SIG-M5 treated with dmso at 0.1 percent for 504 hours (cell line): ENCODE data around the gene MTARC2.
"Not testable (repeated sequence)": the region's sequence is repeated elsewhere in the genome, so short reads cannot be mapped to it uniquely, and the experiment has no call there.

Experiments
- DNase-seq: peaks from one replicate; lab custom pipeline; 2025; ENCODE audit not compliant: unreplicated experiment; lab: John Stamatoyannopoulos, UW

The MTARC2 gene

GRCh38 chr1:220748089-220748934 is at the start of gene MTARC2:
Gene MTARC2, plus strand, starts transcription at chr1:220748322. Its CDS starts 210 bp downstream, at chr1:220748532.
- peak; percentile 70 for DNase-seq

- DNase-seq: no peak
Observed at GRCh38 chr1:220698607-220699016, 49.5 kb upstream of the MTARC2 start.

- no peak for DNase-seq
Observed at GRCh38 chr1:220699044-220699443, 49.1 kb upstream of the MTARC2 start.

DNA sequence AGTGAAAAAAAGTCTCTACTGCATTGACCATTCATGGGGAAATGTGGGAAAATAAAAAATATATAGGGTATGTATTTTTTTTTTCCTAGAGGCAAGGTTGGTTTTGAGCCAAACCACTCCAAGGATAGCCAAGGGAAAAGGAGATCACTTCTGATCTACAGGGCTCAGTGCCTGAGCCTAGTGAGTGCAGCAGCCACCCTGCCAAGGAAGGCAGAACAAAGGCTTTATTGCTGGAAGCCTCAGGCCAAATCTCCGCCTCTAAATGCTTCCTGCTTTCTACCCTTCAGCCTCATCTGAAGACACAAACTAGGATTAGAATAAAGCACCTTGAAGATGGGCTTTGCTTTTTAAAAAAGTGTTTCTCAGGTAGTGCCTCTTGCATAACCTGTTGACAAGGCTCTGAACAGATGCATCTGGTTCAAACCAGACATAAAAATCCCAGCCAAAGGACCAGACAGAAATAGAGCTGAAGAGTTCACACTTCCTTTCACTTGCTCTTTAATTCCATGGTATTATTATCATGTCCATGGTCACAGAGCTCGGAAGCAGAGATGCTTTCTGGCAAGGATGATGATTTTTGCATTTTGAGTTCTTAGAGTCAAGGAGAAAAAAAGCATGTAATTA is 47.5 kb upstream of the MTARC2 start:
- peak; percentile 16 for DNase-seq

GRCh38 chr1:220701974-220702373 is 46.1 kb upstream of the MTARC2 start:
- no peak for DNase-seq

- no peak for DNase-seq
Observed at GRCh38 chr1:220702733-220703270, 45.3 kb upstream of the MTARC2 start.

- DNase-seq: no peak
Observed at GRCh38 chr1:220703305-220703704, 44.8 kb upstream of the MTARC2 start.

DNA sequence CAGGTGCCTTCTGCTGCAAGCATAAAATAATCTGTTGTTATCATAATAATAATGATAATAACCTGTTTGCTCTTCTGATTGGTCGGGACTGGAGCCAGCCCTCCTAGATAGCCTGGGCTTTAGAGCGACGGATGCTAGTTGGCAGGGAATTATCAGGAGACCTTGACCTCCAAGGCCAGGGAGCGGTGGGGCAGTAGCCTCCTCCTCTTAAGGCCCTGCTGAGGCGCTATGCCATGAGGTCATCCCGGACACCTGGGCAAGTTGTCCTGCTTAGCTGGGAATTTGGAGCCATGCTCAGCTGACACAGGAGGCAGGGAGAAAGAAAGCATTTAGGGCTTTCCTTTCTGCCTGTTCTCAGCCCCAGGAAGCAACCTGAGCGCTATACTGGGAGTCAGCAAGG is 42.3 kb upstream of the MTARC2 start:
- DNase-seq: no peak

DNA sequence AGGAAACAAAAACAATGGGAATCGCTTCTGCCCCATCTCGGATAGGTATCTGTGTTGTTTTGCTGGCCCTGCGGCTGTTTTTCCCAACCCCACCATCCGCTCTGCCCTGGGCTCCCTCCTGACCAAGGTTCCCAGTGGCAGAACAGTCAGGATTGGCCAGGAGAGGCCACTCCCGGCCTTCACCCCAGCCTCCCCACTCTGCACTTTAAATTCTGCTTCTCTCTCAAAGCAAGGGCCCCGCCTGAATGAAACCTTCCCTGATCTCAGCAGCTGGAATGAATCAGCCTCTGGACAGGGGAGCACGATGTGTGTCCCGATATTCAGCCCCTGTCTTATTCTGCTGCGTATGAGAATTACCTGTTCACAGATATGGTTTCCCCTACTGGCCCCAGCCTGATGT is 41.6 kb upstream of the MTARC2 start:
- no peak for DNase-seq

GRCh38 chr1:220707160-220707559 is 41.0 kb upstream of the MTARC2 start:
- DNase-seq: no peak

- no peak for DNase-seq
Observed at GRCh38 chr1:220708244-220708643, 39.9 kb upstream of the MTARC2 start.

GRCh38 chr1:220708936-220709801 is 39.0 kb upstream of the MTARC2 start:
- DNase-seq: no peak

- no peak for DNase-seq
Observed at GRCh38 chr1:220710333-220710732, 37.8 kb upstream of the MTARC2 start.

GRCh38 chr1:220711056-220711809 is 36.9 kb upstream of the MTARC2 start:
- peak; percentile 86 for DNase-seq

- not testable (repeated sequence) for DNase-seq
Observed at GRCh38 chr1:220715986-220716385, 32.1 kb upstream of the MTARC2 start.

DNA sequence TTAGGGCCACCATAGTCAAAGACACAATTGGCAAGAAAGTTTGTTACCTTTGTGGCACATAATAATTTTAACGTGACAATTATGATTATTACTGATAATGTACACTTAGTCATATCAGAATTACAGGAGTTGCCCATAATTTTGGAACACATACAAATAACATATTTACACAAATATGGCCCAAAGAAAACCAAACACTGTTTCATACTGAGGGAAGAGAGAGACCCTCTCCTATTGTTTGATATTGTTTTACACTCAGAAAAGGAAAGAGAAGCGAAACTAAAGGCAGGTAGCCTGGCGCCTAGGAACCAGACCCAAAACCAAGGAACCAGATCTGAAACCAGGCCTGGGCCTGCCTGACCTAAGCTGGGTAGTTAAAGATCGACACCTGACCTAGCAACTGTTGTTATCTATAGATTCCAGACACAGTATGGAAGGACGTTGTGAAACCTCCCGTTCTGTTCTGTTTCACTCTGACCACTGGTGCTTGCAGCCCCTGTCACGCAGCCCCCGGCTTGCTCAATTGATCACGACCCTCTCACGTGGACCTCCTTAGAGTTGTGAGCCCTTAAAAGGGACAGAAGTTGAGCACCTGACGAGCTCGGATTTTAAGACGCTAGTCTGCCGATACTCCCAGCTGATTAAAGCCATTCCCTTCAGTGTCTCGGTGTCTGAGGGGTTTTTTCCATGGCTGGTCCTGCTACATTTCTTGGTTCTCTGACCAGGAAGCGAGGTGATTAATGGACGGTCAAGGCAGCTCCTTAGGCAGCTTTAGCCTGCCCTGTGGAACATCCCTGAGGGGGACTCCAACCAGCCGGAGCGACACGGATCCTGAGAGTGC is 30.1 kb upstream of the MTARC2 start:
- DNase-seq: no peak

GRCh38 chr1:220721266-220721665 is 26.9 kb upstream of the MTARC2 start:
- not testable (repeated sequence) for DNase-seq

DNA sequence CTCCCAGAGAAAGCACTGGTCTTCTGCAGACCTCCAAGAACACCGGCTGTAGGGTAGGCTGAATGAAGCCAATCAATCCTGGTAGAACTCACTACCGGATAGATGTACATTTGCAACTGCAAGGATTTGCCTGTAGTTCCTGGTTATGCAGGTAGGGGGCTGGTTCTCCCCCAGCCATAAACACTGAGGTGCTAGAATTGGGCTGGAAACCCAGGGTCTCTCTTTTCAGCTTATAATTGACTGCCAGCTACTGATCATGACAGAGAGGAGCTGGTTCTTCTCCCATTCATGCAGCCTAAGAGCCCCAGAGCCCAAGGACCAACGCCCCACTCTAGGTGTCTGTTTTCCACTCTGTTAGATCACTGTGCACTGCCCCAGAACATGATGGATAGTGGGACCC is 21.5 kb upstream of the MTARC2 start:
- DNase-seq: no peak

- DNase-seq: no peak
Observed at GRCh38 chr1:220727519-220727918, 20.6 kb upstream of the MTARC2 start.

DNA sequence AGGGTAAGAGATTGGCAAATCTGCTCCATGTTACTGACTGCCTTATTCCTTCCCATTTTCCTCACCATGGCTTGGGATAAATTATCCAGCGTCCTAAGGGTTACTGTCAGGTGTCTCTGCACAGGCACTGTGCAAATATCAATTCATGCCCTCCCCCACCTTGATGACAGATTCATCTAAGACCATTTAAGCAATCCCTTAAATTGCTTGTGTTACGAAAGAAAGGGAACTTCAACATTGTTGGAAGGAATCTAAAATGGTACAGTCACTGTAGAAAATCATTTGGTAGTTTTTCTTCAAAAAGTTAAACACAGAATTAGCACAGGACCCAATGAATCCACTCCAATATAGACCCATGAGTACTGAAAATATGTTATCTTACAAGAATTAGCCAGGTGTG is 17.6 kb upstream of the MTARC2 start:
- DNase-seq: no peak
